Osteoblast (primary cell): ENCODE results near the gene EIF4E. TPM values are rescaled to one million over a fixed set of nuclear protein-coding genes. Genes with fewer than 3 reads are reported as not detected.
A peak's percentile ranks its signal among the peaks of the same experiment; 100 is the strongest.

Experiments
- DNase-seq: peaks from one replicate; pipeline ENCODE4 v3.0.0; 2011; ENCODE audit warnings: low spot score, mixed read lengths; ENCODE audit not compliant: insufficient read length; ENCODE audit errors: missing footprints
- H2AFZ ChIP-seq: 2 replicates; pipeline ENCODE4 v1.6.0; 2011; ENCODE audit warnings: mild to moderate bottlenecking, low read length
- H3K27ac ChIP-seq: 2 replicates; pipeline ENCODE4 v1.5.1; 2011; ENCODE audit warnings: mild to moderate bottlenecking, low read depth, low read length, moderate library complexity
- H3K27me3 ChIP-seq: 2 replicates; pipeline ENCODE4 v1.6.0; 2012; ENCODE audit warnings: mild to moderate bottlenecking, control low read depth, inconsistent platforms, low read length, moderate library complexity; ENCODE audit not compliant: insufficient read depth
- H3K36me3 ChIP-seq: 2 replicates; pipeline ENCODE4 v1.5.1; 2011; ENCODE audit warnings: mild to moderate bottlenecking, low read length, control low read depth, moderate library complexity; ENCODE audit not compliant: insufficient read depth
- H3K4me1 ChIP-seq: 2 replicates; pipeline ENCODE4 v1.5.1; 2011; ENCODE audit warnings: mild to moderate bottlenecking, low read length, control low read depth, moderate library complexity; ENCODE audit not compliant: insufficient read depth
- H3K4me2 ChIP-seq: 2 replicates; pipeline ENCODE4 v1.6.0; 2011; ENCODE audit warnings: mild to moderate bottlenecking, low read length; ENCODE audit not compliant: insufficient read depth
- H3K4me3 ChIP-seq: fragments of 200-600 bp; sonication (generic); 3 replicates; pipeline ENCODE4 v1.5.1; 2012; ENCODE audit warnings: mild to moderate bottlenecking, low read length, inconsistent platforms; ENCODE audit not compliant: insufficient read depth
- H3K79me2 ChIP-seq: 2 replicates; pipeline ENCODE4 v1.6.0; 2012; ENCODE audit warnings: mild to moderate bottlenecking, low read length, control low read depth, inconsistent platforms; ENCODE audit not compliant: insufficient read depth
- H3K9me3 ChIP-seq: 2 replicates; pipeline ENCODE4 v1.5.1; 2011; ENCODE audit warnings: low read depth, low read length, control low read depth
- H4K20me1 ChIP-seq: 2 replicates; pipeline ENCODE4 v1.6.0; 2012; ENCODE audit warnings: mild to moderate bottlenecking, low read length, control low read depth; ENCODE audit not compliant: insufficient read depth
- CTCF ChIP-seq: IDR thresholded peaks from 2 replicates; pipeline ENCODE4 v1.5.1; 2011; ENCODE audit warnings: mild to moderate bottlenecking, low read depth, low read length, moderate library complexity; ENCODE audit errors: extremely low read depth
- total RNA-seq: library from RNA; depleted of rRNA; stranded (reverse); fragments of >200 nt; gene quantifications from 2 replicates; pipeline ENCODE4 v1.2.3, GENCODE V29; 2012

EIF4E gene
- total RNA-seq: 94.9 and 105 TPM in 2 replicates

GRCh38 chr4:98928505-98929340 is at the start of gene EIF4E:
Gene EIF4E, minus strand, starts transcription at chr4:98929133. Its CDS starts 21 bp downstream, at chr4:98929112.
- peaks cover 25% of the 10 kb centered on the region for H4K20me1 ChIP-seq
- peak within 1 kb of the TSS; percentile 99 for H3K4me2 ChIP-seq
- TF ChIP-seq CTCF: peak; percentile 12

GRCh38 chr4:98977557-98977956 is 48.6 kb upstream of the EIF4E start:
- no peak for DNase-seq
- no peaks in the 10 kb centered on the region for H3K9me3 ChIP-seq
- no peak overlapping the region for H2AFZ ChIP-seq
- H4K20me1 ChIP-seq: no peaks in the 10 kb centered on the region
- H3K27ac ChIP-seq: no peak overlapping the region
- H3K4me3 ChIP-seq: no peak overlapping the region
- H3K4me2 ChIP-seq: no peak overlapping the region
- no peaks in the 10 kb centered on the region for H3K27me3 ChIP-seq
- H3K4me1 ChIP-seq: peaks cover 3% of the 10 kb centered on the region
- TF ChIP-seq CTCF: no peak
- H3K79me2 ChIP-seq: no peaks in the 10 kb centered on the region
- H3K36me3 ChIP-seq: no peaks in the 10 kb centered on the region

More at GRCh38 chr4:98928505-98929340, at the start of gene EIF4E:
- peak within 1 kb of the TSS; percentile 100 for H3K4me3 ChIP-seq
- H3K9me3 ChIP-seq: no peaks in the 10 kb centered on the region
- H3K4me1 ChIP-seq: peaks cover 17% of the 10 kb centered on the region
- no peaks in the 10 kb centered on the region for H3K27me3 ChIP-seq
- H3K79me2 ChIP-seq: peaks cover 51% of the 10 kb centered on the region
- peaks cover 5% of the 10 kb centered on the region for H3K36me3 ChIP-seq
- H3K27ac ChIP-seq: peak within 1 kb of the TSS; percentile 98
- DNase-seq: peak; percentile 93
- peak within 1 kb of the TSS; percentile 100 for H2AFZ ChIP-seq

DNA sequence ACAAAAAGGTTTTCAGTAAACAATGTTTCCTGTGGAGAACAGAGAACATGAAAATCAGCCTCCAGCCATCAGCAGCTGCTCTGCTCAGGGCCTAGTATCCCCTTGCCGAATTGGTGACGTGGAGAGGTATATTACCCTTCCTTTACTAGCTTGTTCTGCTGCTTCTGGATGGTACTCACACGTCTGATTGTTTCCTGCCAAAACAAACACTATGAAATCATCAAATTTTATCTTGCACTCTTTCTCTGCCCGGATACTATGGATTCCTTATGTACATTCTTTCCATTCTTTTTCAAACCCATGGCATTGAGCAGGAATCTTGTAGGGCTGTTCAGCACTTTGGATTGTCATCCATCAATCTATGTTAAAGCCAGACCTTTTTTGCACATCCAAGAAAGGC is 47.8 kb upstream of the EIF4E start:
- Histone ChIP-seq H2AFZ (peak overlapping the region; percentile 39), H3K4me2 (no peak overlapping the region), H3K36me3 (no peaks in the 10 kb centered on the region), H4K20me1 (no peaks in the 10 kb centered on the region), H3K9me3 (no peaks in the 10 kb centered on the region), H3K4me3 (no peak overlapping the region), H3K27me3 (no peaks in the 10 kb centered on the region), H3K79me2 (no peaks in the 10 kb centered on the region), H3K4me1 (peaks cover 3% of the 10 kb centered on the region), H3K27ac (peak overlapping the region; percentile 40)
- no peak for TF ChIP-seq CTCF
- DNase-seq: peak; percentile 68

DNA sequence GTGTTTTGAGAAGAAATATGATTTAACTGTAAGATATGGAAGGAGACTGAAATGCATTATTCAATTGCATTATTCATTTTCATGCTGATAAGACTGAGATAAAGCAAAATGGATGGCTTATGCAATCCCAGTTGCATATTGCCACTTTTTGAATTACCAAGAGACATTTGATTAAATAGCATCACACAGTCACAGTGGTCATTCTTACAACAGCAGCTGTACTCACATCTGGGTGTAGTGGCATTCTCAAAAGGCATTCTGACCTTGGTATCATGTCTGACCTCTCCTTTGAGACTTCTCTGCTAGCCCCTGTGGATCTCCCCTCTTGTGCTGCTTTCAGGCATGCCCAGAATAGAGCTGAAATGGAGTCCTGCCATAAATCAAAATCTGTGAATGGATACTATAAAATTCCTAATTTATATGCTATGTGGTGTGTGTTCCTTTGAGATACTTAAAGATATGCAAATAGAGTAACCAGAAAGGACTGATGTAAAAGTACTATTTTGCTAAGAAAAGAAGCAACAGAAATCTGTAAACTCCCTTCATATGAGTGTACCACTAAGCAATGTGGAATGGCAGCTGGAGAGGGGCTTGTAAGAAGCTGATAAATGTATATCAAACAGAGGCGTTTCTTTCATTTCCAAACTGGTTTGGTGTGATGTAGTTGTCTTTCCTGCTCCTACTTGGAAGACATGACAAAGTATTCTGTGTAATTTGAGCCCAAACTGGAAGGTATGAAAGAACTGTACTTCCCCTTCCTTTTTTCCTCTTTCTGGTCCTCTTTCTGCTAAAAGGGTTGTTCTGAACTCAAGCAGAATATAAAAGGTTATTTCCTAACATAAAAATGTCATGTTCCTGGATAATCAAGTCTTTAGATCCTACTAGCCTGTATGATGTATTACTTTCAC is 41.2 kb upstream of the EIF4E start:
- no peak for DNase-seq
- no peak overlapping the region for H3K4me3 ChIP-seq
- H3K4me2 ChIP-seq: no peak overlapping the region
- peaks cover 2% of the 10 kb centered on the region for H3K4me1 ChIP-seq
- peak overlapping the region; percentile 49 for H2AFZ ChIP-seq
- no peaks in the 10 kb centered on the region for H4K20me1 ChIP-seq
- H3K36me3 ChIP-seq: no peaks in the 10 kb centered on the region
- H3K27ac ChIP-seq: no peak overlapping the region
- H3K9me3 ChIP-seq: no peaks in the 10 kb centered on the region
- no peak for TF ChIP-seq CTCF
- no peaks in the 10 kb centered on the region for H3K79me2 ChIP-seq
- no peaks in the 10 kb centered on the region for H3K27me3 ChIP-seq
